NCI-H82 (cell line): ENCODE results near the gene ARHGAP42.
A peak's percentile ranks its signal among the peaks of the same experiment; 100 is the strongest.

Experiments
- DNase-seq: peaks from one replicate; lab custom pipeline; 2025; lab: John Stamatoyannopoulos, UW

ARHGAP42 gene

GRCh38 chr11:100759856-100760255 lies 72.8 kb downstream of the ARHGAP42 start:
- DNase-seq, result peak; percentile 97

- no peak for DNase-seq
Observed at GRCh38 chr11:100760744-100761143, 73.7 kb downstream of the ARHGAP42 start.

GRCh38 chr11:100761841-100762240 lies 74.8 kb downstream of the ARHGAP42 start:
- peak; percentile 76 for DNase-seq

GRCh38 chr11:100766764-100767163 lies 79.7 kb downstream of the ARHGAP42 start:
- DNase-seq, result no peak

GRCh38 chr11:100769165-100769564 lies 82.1 kb downstream of the ARHGAP42 start:
- DNase-seq, result peak; percentile 68

GRCh38 chr11:100769617-100770016 lies 82.5 kb downstream of the ARHGAP42 start:
- DNase-seq, result peak; percentile 70

GRCh38 chr11:100774132-100774531 lies 87.0 kb downstream of the ARHGAP42 start:
- peak; percentile 56 for DNase-seq

GRCh38 chr11:100774859-100775258 lies 87.8 kb downstream of the ARHGAP42 start:
- no peak for DNase-seq

GRCh38 chr11:100776212-100776896 lies 89.3 kb downstream of the ARHGAP42 start:
- DNase-seq, result no peak

GRCh38 chr11:100777103-100777502 lies 90.0 kb downstream of the ARHGAP42 start:
- no peak for DNase-seq

GRCh38 chr11:100777736-100778135 lies 90.6 kb downstream of the ARHGAP42 start:
- no peak for DNase-seq

- DNase-seq, result no peak
Observed at GRCh38 chr11:100778166-100778785, 91.2 kb downstream of the ARHGAP42 start.

GRCh38 chr11:100780470-100780869 lies 93.4 kb downstream of the ARHGAP42 start:
- no peak for DNase-seq

GRCh38 chr11:100785148-100785983 lies 98.3 kb downstream of the ARHGAP42 start:
- peak; percentile 29 for DNase-seq

- DNase-seq, result no peak
Observed at GRCh38 chr11:100788561-100789295, 101.6 kb downstream of the ARHGAP42 start.

- peak; percentile 31 for DNase-seq
Observed at GRCh38 chr11:100789500-100789899, 102.4 kb downstream of the ARHGAP42 start.

GRCh38 chr11:100790073-100790472 lies 103.0 kb downstream of the ARHGAP42 start:
- no peak for DNase-seq

GRCh38 chr11:100791103-100791502 lies 104.0 kb downstream of the ARHGAP42 start:
- no peak for DNase-seq

- DNase-seq, result no peak
Observed at GRCh38 chr11:100791860-100792259, 104.8 kb downstream of the ARHGAP42 start.

- DNase-seq, result no peak
Observed at GRCh38 chr11:100793525-100793924, 106.4 kb downstream of the ARHGAP42 start.

- DNase-seq, result no peak
Observed at GRCh38 chr11:100794446-100794845, 107.4 kb downstream of the ARHGAP42 start.

- no peak for DNase-seq
Observed at GRCh38 chr11:100799445-100799844, 112.4 kb downstream of the ARHGAP42 start.
